HUDEP-2 (cell line): ENCODE measurements around the gene MAP1A.
A peak's percentile ranks its signal among the peaks of the same experiment; 100 is the strongest.

Source experiments
- DNase-seq, 76 experiments: peaks; one replicate each; lab custom pipeline; 2025; ENCODE audit not compliant: unreplicated experiment in 76 of 76; lab: John Stamatoyannopoulos, UW

MAP1A gene

DNA sequence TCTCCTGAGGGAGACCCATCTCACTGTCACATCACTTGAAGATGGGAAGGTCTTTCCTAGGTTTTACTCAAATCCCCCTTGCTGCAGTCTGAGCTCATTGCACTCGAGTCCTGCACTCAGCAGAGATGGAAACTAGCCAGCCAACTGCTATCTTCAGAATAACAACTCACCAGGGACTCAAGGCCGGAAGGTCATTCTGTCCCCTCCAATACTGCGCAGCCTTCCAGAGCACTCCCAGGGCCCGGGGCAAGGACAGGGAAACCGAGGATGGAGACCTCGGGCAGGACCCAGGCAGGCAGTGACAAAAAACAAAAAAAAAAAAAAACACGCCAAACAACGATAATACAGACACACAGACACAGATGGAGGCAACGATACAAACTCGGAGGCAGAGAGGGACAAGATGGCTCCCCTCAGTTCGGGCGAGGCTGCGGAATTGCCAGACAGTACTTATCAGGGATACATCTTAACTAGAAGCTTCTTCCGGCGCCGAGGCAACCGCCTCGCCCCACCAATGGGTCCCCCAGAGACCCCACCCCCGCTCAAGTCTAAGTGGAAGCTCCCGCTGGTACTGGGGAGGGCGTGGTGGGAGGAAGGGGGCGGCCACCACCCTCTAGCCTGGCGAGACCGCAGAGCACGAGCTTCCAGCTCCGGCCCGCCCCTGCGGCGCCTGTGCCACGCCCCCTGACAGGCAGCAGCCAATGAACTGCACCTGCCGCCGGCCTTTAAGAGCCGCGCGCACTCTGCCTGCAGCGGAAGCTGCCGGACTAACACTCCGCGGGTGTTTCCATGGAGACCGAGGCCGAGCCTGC, 7.0 kb upstream of the MAP1A start:
- DNase-seq, result peak in 75 of 76 experiments; percentile 81 to 99 (median 98)

DNA sequence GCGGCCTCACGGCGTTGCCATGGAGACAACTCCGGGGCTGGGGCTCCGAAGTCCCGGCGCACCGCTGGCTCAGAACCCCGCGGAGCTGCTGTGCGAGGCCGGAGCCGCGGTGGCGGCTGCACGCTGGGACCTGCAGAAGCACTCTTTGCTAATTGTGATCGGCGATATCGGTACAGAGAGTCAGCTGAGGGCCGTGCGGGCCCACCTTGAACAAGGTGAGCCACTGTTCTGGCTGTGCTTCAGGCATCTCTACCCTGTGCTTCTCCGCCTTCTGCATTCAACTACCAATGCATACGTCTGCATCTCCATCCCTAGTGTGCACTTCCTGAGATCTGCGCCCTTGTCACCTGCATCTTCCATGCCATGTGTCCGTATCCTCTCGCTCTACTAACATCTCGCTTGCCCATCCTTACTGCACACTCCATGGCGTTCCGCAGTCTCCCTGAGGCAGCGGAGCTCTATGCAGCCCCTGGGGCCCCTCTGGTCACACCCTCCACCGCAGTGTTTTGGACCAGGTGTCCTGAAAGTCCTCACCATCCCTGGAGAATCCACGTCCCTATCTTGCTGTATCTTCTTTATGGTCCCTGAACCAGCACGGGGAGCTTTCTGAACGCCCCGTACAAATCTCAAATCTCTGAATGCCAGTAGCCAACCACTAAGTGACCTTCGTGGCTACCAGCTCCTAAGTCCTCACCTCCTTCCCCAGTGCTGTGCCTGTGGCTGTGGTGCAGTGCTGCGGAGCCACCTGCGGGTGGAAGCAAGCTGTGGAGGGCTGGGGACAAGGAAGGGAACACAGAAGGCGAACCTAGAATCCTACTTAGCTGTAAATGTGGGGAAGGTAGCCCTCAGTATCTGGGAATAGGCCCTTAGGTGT, 6.2 kb upstream of the MAP1A start:
- peak in 36 of 76 experiments; percentile 6 to 54 (median 27) for DNase-seq

DNA sequence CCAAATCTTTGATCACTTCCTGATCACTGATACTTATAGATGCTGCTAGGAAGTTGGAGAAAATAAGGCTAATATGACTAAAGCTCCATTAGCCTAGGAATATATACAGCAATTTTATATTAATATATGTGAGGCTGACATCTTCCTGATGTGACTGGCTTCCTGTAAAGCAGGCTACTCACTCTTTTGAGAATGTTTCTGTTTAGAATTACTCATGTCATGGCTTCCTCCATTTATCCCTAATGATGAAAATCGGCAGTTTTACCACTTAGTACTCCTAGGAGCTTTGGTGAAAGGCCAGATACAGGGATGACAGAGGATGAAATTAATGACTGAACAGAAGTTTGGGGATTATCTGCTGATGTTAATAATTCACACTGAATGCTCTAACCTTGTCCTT, 3.9 kb upstream of the MAP1A start:
- no peak for DNase-seq

DNA sequence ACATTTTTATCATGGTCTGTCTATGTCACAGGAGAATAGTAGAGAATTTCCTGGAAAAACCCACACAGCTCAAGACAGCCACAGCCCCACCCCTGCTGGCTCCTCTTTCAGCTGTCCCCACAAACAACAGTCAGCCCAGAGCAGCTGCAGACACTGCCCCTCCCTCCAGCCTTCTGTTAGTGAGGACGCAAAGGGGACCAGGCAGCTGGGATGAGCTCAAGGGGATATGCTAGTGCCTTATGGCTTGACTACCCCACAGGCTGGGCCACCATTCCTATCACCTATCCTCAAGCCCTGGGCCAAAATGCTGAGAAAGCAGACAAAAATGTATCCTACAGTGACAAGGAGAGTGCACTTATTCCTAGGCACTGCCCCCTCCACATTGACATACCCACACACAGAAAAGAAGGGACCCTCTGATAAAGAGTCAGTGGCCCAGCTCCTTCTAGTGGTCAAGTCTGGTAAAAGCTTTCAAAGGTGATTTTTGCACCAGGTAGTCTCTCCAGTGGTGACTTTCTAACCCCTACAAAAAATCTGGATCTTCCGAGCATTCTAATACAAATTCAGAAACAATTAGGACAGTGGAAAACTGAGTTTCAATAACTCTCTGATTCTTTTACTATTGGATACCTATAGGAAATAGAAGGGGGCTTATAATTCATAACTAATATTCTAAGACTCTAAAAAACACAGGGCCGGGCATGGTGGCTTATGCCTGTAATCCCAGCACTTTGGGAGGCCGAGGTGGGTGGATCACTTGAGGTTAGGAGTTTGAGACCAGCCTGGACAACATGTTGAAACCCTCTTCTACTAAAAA, 3.0 kb upstream of the MAP1A start:
- peak in 66 of 76 experiments; percentile 10 to 78 (median 50) for DNase-seq

DNA sequence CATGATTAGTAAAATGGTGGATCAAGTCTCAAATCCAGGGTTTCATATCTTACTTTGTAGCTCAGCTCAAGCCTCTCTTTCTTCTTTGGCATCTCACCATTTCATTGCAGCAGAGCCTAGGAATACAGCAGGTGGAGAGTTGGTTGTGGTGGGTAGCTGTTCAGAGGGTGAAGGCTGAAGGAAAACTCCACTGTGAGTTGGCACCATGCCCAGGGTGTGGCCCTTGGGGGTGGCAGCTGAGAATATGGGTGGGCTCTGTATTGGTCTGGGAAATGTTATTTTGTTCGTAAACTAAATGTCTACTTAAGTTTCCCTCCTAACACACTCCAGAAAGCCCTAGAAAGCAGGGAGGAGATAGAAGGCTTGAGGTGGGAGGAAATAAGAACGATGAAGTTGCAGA, 1.7 kb upstream of the MAP1A start:
- no peak for DNase-seq

DNA sequence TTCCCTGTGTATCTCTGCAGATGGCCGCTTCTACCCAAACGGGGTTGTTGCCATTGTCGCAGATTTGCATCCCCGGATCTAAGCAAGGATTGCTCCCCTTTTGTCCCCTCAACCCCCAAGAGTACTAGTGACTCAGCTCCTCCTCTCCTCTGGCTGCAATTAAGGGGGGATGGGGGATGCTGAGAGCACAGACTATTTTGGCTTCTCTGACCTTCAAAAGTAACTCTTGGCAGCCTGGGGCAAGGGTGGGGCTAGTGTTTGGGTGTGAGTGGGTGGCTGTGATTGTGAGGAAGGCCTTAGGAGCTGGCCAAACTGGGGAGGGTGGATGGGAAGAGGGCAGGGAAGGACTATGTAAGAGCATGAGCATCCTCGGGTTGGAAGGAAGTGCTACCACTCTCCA, 1.2 kb upstream of the MAP1A start:
- DNase-seq, result peak in 1 of 76 experiments; percentile 5

DNA sequence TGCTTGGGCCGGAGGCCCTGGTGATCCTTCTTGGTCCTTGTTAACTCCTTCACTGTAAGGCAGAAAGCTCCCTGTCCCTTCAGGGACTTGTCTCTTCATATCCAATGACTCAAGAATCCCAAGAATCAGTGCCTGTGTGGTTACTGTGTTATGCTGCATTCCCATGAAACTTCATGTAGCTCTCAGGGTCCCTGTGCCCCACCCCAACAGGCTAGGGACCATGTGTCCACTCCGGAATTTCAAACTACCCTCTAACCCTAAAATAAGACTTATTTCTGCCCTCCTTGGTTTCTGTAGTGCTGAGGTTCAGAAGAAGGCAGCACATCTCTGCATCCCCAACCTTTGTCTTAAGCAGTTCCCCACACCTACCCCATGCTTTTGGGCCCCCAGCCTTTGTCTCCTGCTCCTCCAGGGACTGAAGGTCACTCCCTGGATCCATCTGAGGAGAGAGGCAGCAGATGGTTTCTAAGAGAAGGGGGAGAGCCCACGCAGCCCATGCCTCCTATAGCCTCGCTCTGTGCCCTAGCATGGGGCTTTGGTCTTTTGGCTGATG, 531 bp upstream of the MAP1A start:
- DNase-seq, result no peak

DNA sequence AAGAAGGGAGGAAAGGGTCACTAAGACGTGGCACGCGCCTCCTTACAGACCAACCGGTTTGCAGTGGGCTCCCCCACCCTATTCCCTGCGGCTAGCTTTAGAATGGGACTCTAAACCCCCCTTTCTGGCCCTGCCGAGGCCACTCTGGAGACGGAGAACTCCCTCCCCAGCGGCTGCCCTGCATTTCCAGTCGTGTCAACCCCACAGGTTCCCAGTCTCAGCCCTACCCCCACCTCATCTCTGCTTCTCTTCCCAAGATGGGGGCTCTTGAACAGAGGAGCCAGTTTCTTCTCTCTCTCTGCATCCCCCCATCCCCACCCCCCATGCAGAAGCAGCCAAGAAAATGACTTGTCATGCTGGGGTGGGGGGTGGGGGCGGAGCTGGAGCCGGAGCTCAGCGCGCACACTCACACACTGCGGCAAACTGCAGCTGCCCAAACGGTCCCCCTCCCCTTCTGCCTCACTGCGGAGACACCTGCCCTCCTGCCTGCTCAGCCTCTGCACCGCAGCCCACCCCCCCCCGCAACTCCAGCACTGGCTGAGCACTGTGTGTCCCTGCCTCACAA, 871 bp downstream of the MAP1A start:
- DNase-seq, result peak in 1 of 76 experiments; percentile 10

DNA sequence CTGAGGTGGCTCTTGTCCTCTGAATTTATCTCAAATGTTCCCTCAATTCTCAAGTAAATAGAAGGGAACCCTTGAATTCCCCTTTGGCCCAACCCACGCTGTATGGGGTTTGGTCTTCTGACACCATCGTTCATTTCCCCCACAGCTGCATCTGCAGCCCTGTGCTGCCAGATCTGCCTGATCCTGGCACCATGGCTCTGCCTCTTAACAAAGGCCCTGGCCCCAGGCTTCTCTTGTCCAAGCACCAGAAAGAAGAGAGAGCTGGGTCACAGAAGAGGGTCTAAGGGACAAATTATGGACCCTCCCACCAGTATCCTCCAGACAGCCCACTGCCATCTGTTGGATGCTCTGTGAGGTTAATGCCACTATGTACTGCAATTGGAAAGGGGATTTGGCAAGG, 1.8 kb downstream of the MAP1A start:
- no peak for DNase-seq

DNA sequence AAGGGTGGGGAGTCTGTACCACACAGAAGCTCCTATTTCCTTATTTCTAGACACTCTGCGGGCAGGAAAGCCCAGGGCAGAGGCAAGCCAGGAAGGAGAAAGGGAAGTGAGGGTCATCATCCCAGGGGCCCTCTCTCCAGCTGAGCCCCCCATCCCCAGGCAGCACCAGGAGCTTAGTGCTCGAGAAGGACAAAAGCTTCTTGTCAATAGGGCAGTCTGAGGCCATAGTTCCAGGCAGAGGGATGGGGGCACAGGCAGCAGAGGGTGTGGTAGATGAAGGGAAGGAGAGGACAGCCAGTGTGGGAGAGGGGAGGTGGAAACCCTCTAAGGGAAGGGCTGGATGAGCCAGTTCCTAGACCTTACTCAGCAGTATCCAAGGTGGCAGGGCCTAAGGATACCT, 2.7 kb downstream of the MAP1A start:
- no peak for DNase-seq

DNA sequence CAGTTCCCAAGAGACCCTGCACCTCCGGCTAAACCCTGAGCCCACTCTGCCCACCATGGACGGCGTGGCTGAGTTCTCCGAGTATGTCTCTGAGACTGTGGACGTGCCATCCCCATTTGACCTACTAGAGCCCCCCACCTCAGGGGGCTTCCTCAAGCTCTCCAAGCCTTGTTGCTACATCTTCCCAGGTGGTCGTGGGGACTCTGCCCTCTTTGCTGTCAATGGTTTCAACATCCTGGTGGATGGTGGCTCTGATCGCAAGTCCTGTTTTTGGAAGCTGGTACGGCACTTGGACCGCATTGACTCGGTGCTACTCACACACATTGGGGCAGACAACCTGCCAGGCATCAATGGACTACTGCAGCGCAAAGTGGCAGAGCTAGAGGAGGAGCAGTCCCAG, 4.0 kb downstream of the MAP1A start:
- no peak for DNase-seq

DNA sequence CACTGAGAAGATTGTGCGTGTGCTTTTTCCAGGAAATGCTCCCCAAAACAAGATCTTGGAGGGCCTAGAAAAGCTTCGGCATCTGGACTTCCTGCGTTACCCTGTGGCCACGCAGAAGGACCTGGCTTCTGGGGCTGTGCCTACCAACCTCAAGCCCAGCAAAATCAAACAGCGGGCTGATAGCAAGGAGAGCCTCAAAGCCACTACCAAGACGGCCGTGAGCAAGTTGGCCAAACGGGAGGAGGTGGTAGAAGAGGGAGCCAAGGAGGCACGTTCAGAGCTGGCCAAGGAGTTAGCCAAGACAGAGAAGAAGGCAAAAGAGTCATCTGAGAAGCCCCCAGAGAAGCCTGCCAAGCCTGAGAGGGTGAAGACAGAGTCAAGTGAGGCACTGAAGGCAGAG, 4.8 kb downstream of the MAP1A start:
- no peak for DNase-seq

DNA sequence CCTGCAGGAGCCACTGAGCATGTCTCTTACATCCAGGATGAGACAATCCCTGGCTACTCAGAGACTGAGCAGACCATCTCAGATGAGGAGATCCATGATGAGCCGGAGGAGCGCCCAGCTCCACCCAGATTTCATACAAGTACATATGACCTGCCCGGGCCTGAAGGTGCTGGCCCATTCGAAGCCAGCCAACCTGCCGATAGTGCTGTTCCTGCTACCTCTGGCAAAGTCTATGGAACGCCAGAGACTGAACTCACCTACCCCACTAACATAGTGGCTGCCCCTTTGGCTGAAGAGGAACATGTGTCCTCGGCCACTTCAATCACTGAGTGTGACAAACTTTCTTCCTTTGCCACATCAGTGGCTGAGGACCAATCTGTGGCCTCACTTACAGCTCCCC, 6.2 kb downstream of the MAP1A start:
- no peak for DNase-seq

DNA sequence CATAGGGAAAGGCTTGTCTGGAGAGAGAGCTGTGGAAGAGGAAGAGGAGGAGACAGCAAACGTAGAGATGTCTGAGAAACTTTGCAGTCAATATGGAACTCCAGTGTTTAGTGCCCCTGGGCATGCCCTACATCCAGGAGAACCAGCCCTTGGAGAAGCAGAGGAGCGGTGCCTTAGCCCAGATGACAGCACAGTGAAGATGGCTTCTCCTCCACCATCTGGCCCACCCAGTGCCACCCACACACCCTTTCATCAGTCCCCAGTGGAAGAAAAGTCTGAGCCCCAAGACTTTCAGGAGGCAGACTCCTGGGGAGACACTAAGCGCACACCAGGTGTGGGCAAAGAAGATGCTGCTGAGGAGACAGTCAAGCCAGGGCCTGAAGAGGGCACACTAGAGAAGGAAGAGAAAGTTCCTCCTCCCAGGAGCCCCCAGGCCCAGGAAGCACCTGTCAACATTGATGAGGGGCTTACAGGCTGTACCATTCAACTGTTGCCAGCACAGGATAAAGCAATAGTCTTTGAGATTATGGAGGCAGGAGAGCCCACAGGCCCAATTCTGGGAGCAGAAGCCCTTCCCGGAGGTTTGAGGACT, 6.9 kb downstream of the MAP1A start:
- DNase-seq, result no peak

DNA sequence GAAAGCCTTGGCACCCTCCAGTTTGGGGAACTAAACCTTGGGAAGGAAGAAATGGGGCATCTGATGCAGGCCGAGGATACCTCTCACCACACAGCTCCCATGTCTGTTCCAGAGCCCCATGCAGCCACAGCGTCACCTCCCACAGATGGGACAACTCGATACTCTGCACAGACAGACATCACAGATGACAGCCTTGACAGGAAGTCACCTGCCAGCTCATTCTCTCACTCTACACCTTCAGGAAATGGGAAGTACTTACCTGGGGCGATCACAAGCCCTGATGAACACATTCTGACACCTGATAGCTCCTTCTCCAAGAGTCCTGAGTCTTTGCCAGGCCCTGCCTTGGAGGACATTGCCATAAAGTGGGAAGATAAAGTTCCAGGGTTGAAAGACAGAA, 7.7 kb downstream of the MAP1A start:
- DNase-seq, result no peak

DNA sequence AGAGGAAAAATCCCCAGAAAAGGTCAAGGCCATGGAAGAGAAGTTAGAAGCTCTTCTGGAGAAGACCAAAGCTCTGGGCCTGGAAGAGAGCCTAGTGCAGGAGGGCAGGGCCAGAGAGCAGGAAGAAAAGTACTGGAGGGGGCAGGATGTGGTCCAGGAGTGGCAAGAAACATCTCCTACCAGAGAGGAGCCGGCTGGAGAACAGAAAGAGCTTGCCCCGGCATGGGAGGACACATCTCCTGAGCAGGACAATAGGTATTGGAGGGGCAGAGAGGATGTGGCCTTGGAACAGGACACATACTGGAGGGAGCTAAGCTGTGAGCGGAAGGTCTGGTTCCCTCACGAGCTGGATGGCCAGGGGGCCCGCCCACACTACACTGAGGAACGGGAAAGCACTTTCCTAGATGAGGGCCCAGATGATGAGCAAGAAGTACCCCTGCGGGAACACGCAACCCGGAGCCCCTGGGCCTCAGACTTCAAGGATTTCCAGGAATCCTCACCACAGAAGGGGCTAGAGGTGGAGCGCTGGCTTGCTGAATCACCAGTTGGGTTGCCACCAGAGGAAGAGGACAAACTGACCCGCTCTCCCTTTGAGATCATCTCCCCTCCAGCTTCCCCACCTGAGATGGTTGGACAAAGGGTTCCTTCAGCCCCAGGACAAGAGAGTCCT, 9.0 kb downstream of the MAP1A start:
- no peak for DNase-seq

DNA sequence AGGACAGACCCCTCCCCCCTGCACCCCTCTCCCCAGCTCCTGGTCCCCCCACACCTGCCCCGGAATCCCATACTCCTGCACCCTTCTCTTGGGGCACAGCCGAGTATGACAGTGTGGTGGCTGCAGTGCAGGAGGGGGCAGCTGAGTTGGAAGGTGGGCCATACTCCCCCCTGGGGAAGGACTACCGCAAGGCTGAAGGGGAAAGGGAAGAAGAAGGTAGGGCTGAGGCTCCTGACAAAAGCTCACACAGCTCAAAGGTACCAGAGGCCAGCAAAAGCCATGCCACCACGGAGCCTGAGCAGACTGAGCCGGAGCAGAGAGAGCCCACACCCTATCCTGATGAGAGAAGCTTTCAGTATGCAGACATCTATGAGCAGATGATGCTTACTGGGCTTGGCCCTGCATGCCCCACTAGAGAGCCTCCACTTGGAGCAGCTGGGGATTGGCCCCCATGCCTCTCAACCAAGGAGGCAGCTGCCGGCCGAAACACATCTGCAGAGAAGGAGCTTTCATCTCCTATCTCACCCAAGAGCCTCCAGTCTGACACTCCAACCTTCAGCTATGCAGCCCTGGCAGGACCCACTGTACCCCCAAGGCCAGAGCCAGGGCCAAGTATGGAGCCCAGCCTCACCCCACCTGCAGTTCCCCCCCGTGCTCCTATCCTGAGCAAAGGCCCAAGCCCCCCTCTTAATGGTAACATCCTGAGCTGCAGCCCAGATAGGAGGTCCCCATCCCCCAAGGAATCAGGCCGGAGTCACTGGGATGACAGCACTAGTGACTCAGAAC, 9.8 kb downstream of the MAP1A start:
- DNase-seq, result no peak

DNA sequence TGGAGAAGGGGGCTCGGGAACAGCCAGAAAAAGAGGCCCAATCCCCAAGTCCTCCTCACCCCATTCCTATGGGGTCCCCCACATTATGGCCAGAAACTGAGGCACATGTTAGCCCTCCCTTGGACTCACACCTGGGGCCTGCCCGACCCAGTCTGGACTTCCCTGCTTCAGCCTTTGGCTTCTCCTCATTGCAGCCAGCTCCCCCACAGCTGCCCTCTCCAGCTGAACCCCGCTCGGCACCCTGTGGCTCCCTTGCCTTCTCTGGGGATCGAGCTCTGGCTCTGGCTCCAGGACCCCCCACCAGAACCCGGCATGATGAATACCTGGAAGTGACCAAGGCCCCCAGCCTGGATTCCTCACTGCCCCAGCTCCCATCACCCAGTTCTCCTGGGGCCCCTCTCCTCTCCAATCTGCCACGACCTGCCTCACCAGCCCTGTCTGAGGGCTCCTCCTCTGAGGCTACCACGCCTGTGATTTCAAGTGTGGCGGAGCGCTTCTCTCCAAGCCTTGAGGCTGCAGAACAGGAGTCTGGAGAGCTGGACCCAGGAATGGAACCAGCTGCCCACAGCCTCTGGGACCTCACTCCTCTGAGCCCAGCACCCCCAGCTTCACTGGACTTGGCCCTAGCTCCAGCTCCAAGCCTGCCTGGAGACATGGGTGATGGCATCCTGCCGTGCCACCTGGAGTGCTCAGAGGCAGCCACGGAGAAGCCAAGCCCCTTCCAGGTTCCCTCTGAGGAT, 10.6 kb downstream of the MAP1A start:
- no peak for DNase-seq
